GM21423 (cell line): ENCODE results near the gene C22orf39.

Experiments
- ATAC-seq: cut with Tn5 transposase; IDR thresholded peaks from one replicate; pipeline ENCODE4 v1.9.1; 2021; ENCODE audit warnings: mild to moderate bottlenecking, moderate library complexity; ENCODE audit not compliant: unreplicated experiment

The C22orf39 gene

GRCh38 chr22:19477321-19478044 lies 30.0 kb upstream of the C22orf39 start:
- no peak for ATAC-seq

DNA sequence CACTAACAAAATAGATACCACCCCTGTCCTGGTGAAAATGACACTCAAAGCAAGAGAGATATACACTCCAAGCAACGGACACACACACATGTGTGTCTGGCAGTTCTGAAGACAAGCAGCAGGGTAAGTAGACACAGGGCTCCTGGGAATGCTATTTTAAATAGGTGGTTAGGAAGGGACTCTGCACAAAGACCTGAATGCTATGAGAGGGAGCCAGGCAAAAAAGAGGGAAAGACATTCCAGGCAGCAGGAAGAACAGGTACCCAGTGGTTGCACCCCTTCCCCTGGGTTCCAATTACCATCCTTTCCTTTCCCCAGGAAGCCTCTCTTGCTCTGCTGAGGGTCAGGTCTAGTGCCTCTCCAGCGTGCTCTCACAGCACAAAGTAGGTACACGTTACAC lies 28.5 kb upstream of the C22orf39 start:
- ATAC-seq, result no peak

DNA sequence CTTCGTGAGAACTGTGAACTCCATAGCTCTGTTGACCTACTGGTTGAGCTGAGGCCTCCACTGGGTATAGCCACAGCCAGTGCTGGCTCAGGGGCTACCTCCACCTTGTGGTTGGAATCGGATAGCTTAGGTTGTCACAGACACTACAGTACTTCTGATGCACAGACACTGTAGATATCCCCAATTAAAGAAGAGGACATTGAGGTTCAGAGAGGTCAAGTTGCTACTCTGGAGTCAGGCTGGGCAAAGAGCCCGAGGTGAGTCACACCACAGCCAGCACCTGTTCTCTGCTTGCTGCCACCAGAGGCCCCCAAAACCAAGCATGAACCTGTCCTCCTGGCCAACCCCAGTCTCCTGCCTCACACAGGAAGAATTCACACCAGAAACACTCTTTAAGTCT lies 26.1 kb upstream of the C22orf39 start:
- no peak for ATAC-seq

DNA sequence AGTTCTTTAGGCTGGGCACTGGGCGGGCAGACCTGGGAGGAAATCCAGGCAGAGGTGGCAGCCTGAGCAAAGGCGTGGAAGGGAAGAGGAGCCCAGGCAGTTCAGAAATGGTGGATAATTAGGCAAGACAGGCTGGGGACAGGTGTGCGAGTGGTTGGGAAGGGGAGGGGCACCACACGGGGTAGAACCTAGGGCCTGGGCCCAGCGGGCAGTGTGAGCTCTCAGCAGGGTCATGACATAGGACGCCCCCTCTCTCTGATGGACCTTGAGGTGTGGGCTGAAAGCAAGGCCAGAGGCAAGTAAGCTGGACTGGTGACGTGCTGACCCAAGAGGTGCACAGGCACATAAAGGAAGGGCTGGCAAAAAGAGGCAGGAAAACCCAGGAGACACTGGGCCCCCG lies 24.7 kb upstream of the C22orf39 start:
- no peak for ATAC-seq

DNA sequence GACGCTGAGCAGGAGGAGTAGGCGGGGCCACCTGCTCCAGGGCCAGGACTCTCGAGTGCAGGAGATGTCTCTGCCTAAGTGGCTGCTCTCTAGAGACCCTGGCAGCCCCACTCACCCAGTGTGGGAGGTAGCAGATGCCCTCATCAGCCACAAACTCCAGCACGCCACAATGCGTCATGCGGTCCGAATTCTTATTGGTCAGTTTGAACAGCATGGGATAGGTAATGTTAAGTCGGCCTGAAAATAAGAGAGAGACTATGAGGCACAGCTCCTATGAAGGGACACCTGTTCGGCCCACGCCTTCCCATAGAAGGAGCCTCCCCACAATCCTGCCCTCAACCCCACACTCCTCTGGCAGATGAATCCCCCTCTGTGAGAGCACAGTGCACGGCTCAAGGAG lies 24.1 kb upstream of the C22orf39 start:
- ATAC-seq, result no peak

DNA sequence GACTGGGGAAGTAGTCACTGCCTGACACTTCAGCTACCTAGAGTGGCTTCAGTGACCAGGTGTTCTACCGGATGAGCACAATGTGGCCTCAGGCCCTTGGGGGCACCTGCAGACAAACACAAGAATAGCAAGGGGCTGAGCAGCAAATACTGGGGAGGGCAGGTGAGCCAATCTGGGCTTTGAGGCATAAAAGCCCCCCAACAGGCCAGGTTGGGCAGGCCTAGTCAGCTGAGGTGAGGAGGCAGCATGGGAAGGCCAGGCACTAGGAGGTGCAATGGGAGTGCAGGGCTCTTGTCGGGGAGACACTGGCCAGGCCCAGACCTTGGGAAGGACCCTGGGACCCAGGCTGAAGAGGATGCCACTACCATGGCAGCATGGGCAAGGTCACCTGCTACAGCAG lies 22.5 kb upstream of the C22orf39 start:
- ATAC-seq, result no peak

GRCh38 chr22:19469421-19469820 lies 21.9 kb upstream of the C22orf39 start:
- no peak for ATAC-seq

DNA sequence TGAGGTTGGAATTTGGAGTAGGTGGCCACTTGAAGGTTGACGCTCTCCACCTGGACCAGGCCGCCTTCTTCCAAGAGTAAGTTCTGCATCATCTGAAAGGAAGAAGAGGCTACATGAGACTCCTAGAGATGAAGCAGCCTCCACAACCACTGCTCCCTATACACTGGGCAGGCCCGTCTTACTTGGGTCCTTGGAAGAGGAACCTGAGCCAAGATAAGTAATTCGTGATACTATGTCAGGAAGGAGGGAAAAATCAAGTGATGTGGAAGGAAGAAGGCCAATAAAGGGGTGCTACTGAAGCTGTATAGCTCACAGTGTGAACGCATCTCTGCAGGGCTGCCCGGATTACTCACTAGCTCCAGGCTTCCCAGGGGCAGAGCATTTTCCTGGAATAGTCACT lies 20.4 kb upstream of the C22orf39 start:
- no peak for ATAC-seq

DNA sequence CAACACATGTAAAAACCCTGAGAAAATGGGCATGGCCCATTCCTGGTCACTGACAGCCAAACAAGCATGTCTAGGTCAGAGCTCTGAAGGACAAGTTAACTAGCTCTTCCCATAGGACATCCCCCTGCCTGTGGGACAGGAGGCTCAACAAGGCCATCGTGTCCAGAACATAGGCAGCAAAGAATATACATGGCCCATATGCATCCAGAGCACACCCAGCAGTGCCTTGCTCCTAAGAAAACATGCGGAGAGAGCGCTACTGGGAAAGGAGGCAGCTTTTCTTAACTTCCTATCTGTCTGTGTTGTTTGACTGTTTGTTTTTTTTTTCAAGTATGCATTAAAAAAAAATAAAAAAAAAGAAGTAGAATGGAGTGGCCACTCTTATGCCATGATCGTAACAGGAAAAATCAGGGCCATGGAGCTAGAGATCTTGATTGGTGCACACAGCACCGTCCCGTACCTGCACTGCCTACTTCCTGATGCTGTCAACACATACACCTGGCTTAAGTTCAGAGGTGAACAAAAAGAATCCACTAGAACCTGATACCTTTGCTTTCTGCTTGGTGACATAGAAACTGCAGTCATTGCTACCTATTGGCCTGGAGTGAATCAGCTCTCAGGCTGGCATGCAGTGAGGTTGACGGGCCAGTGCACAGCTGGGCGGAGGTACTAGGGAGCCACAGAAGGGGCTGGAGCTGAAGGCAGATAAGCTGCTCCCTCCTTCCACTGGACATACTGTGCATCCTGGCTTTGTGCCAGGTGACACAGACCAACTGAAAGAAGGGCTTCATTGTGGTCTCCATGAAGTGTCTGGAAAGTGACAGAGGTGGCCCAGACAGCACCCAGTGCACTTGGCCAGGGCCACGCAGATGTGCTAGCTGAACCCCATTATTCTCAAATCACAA lies 19.6 kb upstream of the C22orf39 start:
- no peak for ATAC-seq

- no peak for ATAC-seq
Measured at GRCh38 chr22:19466126-19466716, 18.7 kb upstream of the C22orf39 start.

DNA sequence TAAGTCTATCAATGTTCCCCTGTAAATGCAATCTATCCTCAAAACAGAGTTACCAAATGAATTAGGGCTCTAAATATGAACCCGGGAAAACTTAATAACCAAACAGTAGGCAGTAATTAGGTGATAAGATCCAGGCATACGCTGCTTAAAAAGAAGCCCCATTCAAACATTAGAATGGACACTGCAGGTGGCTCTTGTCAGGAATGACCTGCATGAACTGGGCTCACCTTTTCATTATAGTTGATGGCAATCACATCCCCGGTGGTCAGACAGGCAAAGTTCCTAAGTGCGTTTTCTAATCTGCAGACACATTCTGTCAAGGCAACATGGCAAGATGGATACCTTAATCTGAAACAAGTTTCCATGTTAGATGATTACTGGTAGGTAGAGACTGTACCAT lies 17.5 kb upstream of the C22orf39 start:
- ATAC-seq, result no peak

- ATAC-seq, result no peak
Measured at GRCh38 chr22:19464546-19464945, 17.0 kb upstream of the C22orf39 start.

DNA sequence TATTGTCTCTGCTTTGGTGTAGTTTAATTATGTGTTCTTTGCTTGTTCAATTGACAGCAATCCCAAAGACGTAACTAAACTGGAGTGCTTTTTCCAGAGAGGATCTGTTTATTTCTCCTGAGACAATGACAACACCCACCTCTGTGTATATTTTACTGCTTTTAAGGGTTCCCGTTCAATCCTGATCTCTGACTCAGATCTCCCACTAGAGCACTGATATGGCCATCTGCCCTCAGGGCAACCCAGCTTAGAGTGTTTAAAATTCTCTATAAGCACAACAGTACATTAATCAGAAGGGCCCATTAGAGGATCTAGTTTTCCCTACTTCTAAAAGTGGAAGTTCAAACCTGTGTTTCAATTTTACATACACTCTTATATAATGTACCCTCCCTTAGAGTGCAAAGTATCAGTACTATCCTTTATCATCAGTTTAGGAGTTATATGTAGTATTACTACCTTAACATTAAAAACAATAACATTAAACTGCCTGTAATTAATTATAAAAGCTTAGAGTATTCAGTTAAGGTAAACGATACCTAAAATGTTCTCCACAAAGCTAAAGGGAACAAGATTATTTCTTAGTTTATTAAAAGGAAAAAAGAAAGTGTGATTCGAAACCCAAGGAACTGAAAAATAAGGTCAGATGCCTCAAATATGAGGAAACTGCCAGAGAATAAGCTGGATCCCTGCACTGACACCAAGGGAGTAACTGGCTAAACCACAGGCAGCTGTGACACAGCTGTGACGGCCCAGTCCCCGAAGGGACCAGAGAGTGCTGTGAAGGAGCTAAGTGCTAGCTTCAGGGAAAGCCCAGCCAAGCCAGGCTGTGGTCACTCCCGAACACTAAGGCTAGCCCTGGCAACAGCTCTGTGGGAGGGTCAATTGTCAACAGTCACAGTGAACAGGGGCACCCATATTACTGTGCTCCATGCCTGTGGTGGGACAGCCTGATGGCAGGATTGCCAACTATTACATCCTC lies 16.3 kb upstream of the C22orf39 start:
- ATAC-seq, result no peak

GRCh38 chr22:19463008-19463407 lies 15.5 kb upstream of the C22orf39 start:
- no peak for ATAC-seq

DNA sequence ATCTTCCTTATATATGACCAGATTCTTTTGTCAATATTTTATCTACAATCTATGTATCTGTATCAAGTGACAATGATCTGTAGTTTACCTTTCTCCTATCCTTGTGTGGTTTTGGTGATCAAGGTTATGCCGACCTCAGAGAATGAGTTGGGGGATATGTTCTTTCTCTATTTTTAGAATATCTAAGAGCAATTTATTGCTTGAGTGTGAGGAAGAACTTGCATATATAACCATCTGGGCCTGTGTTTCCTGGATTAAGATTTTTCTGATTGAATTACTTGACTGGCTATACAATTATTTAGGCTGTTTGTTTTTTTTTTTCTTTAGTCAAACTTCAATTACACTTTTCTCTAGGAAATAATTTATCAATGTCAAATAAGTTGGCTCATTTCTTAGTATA lies 14.0 kb upstream of the C22orf39 start:
- no peak for ATAC-seq

GRCh38 chr22:19460036-19460435 lies 12.5 kb upstream of the C22orf39 start:
- no peak for ATAC-seq

DNA sequence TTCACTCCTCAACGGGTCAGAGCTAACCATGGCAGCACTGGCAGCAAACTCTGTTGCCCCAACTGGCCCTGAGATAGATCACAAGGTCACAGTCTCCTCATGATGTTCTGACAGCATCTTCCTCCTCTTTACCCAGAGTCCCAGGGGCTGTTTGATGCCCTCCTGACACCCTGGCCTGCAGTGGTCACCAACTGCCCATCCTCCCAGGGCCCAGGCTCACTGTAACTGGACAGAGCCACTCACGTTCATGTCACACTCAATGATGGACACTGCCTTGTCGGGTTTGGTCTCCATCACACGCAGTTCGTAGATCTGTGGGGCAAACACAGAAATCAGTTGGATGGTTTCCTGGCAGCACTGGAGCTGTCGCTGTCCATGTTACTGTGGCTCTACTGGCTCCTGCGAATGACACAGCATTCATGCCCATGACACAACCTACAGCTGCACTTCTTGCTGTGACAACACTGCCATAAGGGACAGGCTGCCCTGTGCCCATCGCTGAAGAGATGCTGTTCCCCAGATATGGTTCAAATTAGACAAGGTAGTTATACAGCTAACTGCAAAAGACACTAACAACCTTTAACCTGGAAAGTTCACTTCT lies 10.4 kb upstream of the C22orf39 start:
- ATAC-seq, result no peak

DNA sequence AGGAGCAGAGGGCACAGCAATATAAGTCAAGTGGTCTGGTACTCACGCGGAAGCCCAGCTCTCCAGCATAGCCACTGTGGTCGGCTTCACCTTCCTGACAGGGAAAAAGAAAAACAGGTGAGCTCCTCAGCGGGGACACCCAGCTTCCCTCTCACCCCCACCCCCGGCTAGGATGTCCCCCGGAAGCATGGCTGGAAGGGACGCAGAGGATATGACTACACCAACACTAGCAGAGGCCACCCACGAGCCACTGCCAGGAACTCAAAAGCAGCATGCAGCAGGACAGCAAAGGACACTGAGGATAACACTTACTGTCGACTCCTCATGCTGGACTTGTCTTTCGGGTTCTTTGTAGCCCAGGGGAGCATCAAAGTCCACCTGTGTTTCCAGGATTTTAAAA lies 9.0 kb upstream of the C22orf39 start:
- ATAC-seq, result no peak

- ATAC-seq, result no peak
Measured at GRCh38 chr22:19455585-19456370, 8.3 kb upstream of the C22orf39 start.

- no peak for ATAC-seq
Measured at GRCh38 chr22:19455033-19455432, 7.5 kb upstream of the C22orf39 start.
